ENCODE results near the gene LCMT1. TPM values are rescaled to one million over a fixed set of nuclear protein-coding genes. Genes with fewer than 3 reads are reported as not detected.
A peak's percentile ranks its signal among the peaks of the same experiment; 100 is the strongest.
"Not testable (repeated sequence)": the region's sequence is repeated elsewhere in the genome, so short reads cannot be mapped to it uniquely, and the experiment has no call there.

LCMT1 gene
- total RNA-seq, 1 donor from 2014 or later: 41.1 TPM

GRCh38 chr16:25174285-25174684 lies 62.7 kb downstream of the LCMT1 start:
- Histone ChIP-seq H3K36me3 (peaks cover 79% of the 10 kb centered on the region), H3K4me1 (no peaks in the 10 kb centered on the region), H3K4me3 (no peak overlapping the region), H3K27me3 (ENCODE audit: low read depth) (no peaks in the 10 kb centered on the region), H3K9me3 (replicated peaks) (no peaks in the 10 kb centered on the region), H3K27ac (replicated peaks) (no peak overlapping the region)
- no peak for DNase-seq
- no peak for TF ChIP-seq CTCF (IDR thresholded peaks at IDR 0.05; ENCODE audit: borderline replicate concordance)
- intact Hi-C loops (cut with micrococcal nuclease): no loop called here

- intact Hi-C loops (cut with micrococcal nuclease): no loop called here
- no peaks in the 10 kb centered on the region for H3K27me3 ChIP-seq (ENCODE audit: low read depth)
- no peak for DNase-seq
- peaks cover 60% of the 10 kb centered on the region for H3K36me3 ChIP-seq
- no peaks in the 10 kb centered on the region for H3K9me3 ChIP-seq (replicated peaks)
- no peaks in the 10 kb centered on the region for H3K4me1 ChIP-seq
- no peak overlapping the region for H3K4me3 ChIP-seq
- TF ChIP-seq CTCF (IDR thresholded peaks at IDR 0.05; ENCODE audit: borderline replicate concordance): peak; percentile 16
- no peak overlapping the region for H3K27ac ChIP-seq (replicated peaks)
Observed at GRCh38 chr16:25176136-25176535, 64.6 kb downstream of the LCMT1 start.

- Histone ChIP-seq H3K4me1 (no peaks in the 10 kb centered on the region), H3K4me3 (no peak overlapping the region), H3K27me3 (ENCODE audit: low read depth) (no peaks in the 10 kb centered on the region), H3K36me3 (peaks cover 47% of the 10 kb centered on the region), H3K27ac (replicated peaks) (no peak overlapping the region), H3K9me3 (replicated peaks) (no peaks in the 10 kb centered on the region)
- DNase-seq: no peak
- intact Hi-C loops (cut with micrococcal nuclease): no loop called here
- no peak for TF ChIP-seq CTCF (IDR thresholded peaks at IDR 0.05; ENCODE audit: borderline replicate concordance)
Observed at GRCh38 chr16:25177512-25177830, 65.9 kb downstream of the LCMT1 start.

- no peak for DNase-seq
- no peak overlapping the region for H3K27ac ChIP-seq (replicated peaks)
- H3K9me3 ChIP-seq (replicated peaks): no peaks in the 10 kb centered on the region
- no peaks in the 10 kb centered on the region for H3K27me3 ChIP-seq (ENCODE audit: low read depth)
- peaks cover 41% of the 10 kb centered on the region for H3K36me3 ChIP-seq
- H3K4me1 ChIP-seq: no peaks in the 10 kb centered on the region
- H3K4me3 ChIP-seq: no peak overlapping the region
- intact Hi-C loops (cut with micrococcal nuclease): no loop called here
- TF ChIP-seq CTCF (IDR thresholded peaks at IDR 0.05; ENCODE audit: borderline replicate concordance): no peak
Observed at GRCh38 chr16:25177831-25178688, 66.5 kb downstream of the LCMT1 start.

- H3K9me3 ChIP-seq (replicated peaks); H3K27ac ChIP-seq (replicated peaks); H3K4me1 ChIP-seq; H3K4me3 ChIP-seq; H3K27me3 ChIP-seq (ENCODE audit: low read depth); DNase-seq; intact Hi-C loops (cut with micrococcal nuclease): not testable (repeated sequence)
- peaks cover 15% of the 10 kb centered on the region for H3K36me3 ChIP-seq
Observed at GRCh38 chr16:25181236-25181635, 69.7 kb downstream of the LCMT1 start.

GRCh38 chr16:25184771-25185170 lies 73.2 kb downstream of the LCMT1 start:
- H3K27ac ChIP-seq (replicated peaks): no peak overlapping the region
- H3K27me3 ChIP-seq (ENCODE audit: low read depth): no peaks in the 10 kb centered on the region
- DNase-seq: no peak
- intact Hi-C loops (cut with micrococcal nuclease): no loop called here
- H3K36me3 ChIP-seq: no peaks in the 10 kb centered on the region
- H3K9me3 ChIP-seq (replicated peaks): no peaks in the 10 kb centered on the region
- H3K4me3 ChIP-seq: no peak overlapping the region
- H3K4me1 ChIP-seq: no peaks in the 10 kb centered on the region
- no peak for TF ChIP-seq CTCF (IDR thresholded peaks at IDR 0.05; ENCODE audit: borderline replicate concordance)
